Osteoblast (primary cell): Measurements from ENCODE around the gene WNK2. TPM values are rescaled to one million over a fixed set of nuclear protein-coding genes. Genes with fewer than 3 reads are reported as not detected.
A peak's percentile ranks its signal among the peaks of the same experiment; 100 is the strongest.

Source experiments
- DNase-seq: peaks from one replicate; pipeline ENCODE4 v3.0.0; 2011; ENCODE audit warnings: low spot score, mixed read lengths; ENCODE audit not compliant: insufficient read length; ENCODE audit errors: missing footprints
- H2AFZ ChIP-seq: 2 replicates; pipeline ENCODE4 v1.6.0; 2011; ENCODE audit warnings: mild to moderate bottlenecking, low read length
- H3K27ac ChIP-seq: 2 replicates; pipeline ENCODE4 v1.5.1; 2011; ENCODE audit warnings: mild to moderate bottlenecking, low read depth, low read length, moderate library complexity
- H3K27me3 ChIP-seq: 2 replicates; pipeline ENCODE4 v1.6.0; 2012; ENCODE audit warnings: mild to moderate bottlenecking, control low read depth, inconsistent platforms, low read length, moderate library complexity; ENCODE audit not compliant: insufficient read depth
- H3K36me3 ChIP-seq: 2 replicates; pipeline ENCODE4 v1.5.1; 2011; ENCODE audit warnings: mild to moderate bottlenecking, low read length, control low read depth, moderate library complexity; ENCODE audit not compliant: insufficient read depth
- H3K4me1 ChIP-seq: 2 replicates; pipeline ENCODE4 v1.5.1; 2011; ENCODE audit warnings: mild to moderate bottlenecking, low read length, control low read depth, moderate library complexity; ENCODE audit not compliant: insufficient read depth
- H3K4me2 ChIP-seq: 2 replicates; pipeline ENCODE4 v1.6.0; 2011; ENCODE audit warnings: mild to moderate bottlenecking, low read length; ENCODE audit not compliant: insufficient read depth
- H3K4me3 ChIP-seq: fragments of 200-600 bp; sonication (generic); 3 replicates; pipeline ENCODE4 v1.5.1; 2012; ENCODE audit warnings: mild to moderate bottlenecking, low read length, inconsistent platforms; ENCODE audit not compliant: insufficient read depth
- H3K79me2 ChIP-seq: 2 replicates; pipeline ENCODE4 v1.6.0; 2012; ENCODE audit warnings: mild to moderate bottlenecking, low read length, control low read depth, inconsistent platforms; ENCODE audit not compliant: insufficient read depth
- H3K9me3 ChIP-seq: 2 replicates; pipeline ENCODE4 v1.5.1; 2011; ENCODE audit warnings: low read depth, low read length, control low read depth
- H4K20me1 ChIP-seq: 2 replicates; pipeline ENCODE4 v1.6.0; 2012; ENCODE audit warnings: mild to moderate bottlenecking, low read length, control low read depth; ENCODE audit not compliant: insufficient read depth
- total RNA-seq: library from RNA; depleted of rRNA; stranded (reverse); fragments of >200 nt; gene quantifications from 2 replicates; pipeline ENCODE4 v1.2.3, GENCODE V29; 2012
- TF ChIP-seq, protein P1 (sequence below): IDR thresholded peaks from 2 replicates; pipeline ENCODE4 v1.5.1; 2011; ENCODE audit warnings: mild to moderate bottlenecking, low read depth, low read length, moderate library complexity; ENCODE audit errors: extremely low read depth

The WNK2 gene
- total RNA-seq, 1 donor: not detected

GRCh38 chr9:93167838-93168237 is 16.1 kb upstream of the WNK2 start:
- no peak overlapping the region for H3K27ac ChIP-seq
- H3K27me3 ChIP-seq: peaks cover 2% of the 10 kb centered on the region
- no peaks in the 10 kb centered on the region for H4K20me1 ChIP-seq
- no peak overlapping the region for H3K4me3 ChIP-seq
- H3K36me3 ChIP-seq: no peaks in the 10 kb centered on the region
- H3K9me3 ChIP-seq: no peaks in the 10 kb centered on the region
- no peak overlapping the region for H2AFZ ChIP-seq
- H3K4me1 ChIP-seq: no peaks in the 10 kb centered on the region
- DNase-seq: peak; percentile 46
- no peaks in the 10 kb centered on the region for H3K79me2 ChIP-seq
- TF ChIP-seq, protein P1, sequence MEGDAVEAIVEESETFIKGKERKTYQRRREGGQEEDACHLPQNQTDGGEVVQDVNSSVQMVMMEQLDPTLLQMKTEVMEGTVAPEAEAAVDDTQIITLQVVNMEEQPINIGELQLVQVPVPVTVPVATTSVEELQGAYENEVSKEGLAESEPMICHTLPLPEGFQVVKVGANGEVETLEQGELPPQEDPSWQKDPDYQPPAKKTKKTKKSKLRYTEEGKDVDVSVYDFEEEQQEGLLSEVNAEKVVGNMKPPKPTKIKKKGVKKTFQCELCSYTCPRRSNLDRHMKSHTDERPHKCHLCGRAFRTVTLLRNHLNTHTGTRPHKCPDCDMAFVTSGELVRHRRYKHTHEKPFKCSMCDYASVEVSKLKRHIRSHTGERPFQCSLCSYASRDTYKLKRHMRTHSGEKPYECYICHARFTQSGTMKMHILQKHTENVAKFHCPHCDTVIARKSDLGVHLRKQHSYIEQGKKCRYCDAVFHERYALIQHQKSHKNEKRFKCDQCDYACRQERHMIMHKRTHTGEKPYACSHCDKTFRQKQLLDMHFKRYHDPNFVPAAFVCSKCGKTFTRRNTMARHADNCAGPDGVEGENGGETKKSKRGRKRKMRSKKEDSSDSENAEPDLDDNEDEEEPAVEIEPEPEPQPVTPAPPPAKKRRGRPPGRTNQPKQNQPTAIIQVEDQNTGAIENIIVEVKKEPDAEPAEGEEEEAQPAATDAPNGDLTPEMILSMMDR: no peak
- no peak overlapping the region for H3K4me2 ChIP-seq

GRCh38 chr9:93168581-93168980 is 15.4 kb upstream of the WNK2 start:
- no peaks in the 10 kb centered on the region for H3K9me3 ChIP-seq
- H3K36me3 ChIP-seq: no peaks in the 10 kb centered on the region
- peak; percentile 19 for DNase-seq
- TF ChIP-seq, protein P1: no peak
- H3K4me3 ChIP-seq: no peak overlapping the region
- H4K20me1 ChIP-seq: no peaks in the 10 kb centered on the region
- H3K27ac ChIP-seq: no peak overlapping the region
- H2AFZ ChIP-seq: no peak overlapping the region
- no peak overlapping the region for H3K4me2 ChIP-seq
- peaks cover 2% of the 10 kb centered on the region for H3K27me3 ChIP-seq
- H3K79me2 ChIP-seq: no peaks in the 10 kb centered on the region
- H3K4me1 ChIP-seq: no peaks in the 10 kb centered on the region

DNA sequence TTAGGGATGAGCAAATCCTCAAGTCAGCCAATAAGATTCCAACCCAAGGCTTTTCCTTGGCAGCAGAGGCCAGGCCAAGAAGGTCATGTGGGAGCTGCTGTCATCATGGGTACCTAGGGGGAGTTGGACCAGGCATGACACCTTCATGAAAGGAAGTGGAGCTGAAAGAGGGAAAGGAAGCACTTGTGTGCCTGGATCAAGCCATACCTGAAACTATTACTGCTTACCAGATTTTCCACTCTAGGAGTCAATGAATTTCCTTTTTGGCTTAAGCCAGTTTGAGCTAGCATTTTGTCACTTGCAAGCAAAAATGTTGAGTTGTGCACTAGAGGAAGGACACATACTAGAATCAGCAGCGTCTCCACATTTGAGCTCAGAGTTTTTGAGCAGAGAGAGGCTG is 14.5 kb upstream of the WNK2 start:
- Histone ChIP-seq H3K4me1 (no peaks in the 10 kb centered on the region), H3K27me3 (peaks cover 2% of the 10 kb centered on the region), H3K36me3 (no peaks in the 10 kb centered on the region), H3K4me3 (no peak overlapping the region), H2AFZ (no peak overlapping the region), H3K4me2 (no peak overlapping the region), H3K27ac (no peak overlapping the region), H4K20me1 (no peaks in the 10 kb centered on the region), H3K79me2 (no peaks in the 10 kb centered on the region), H3K9me3 (no peaks in the 10 kb centered on the region)
- TF ChIP-seq, protein P1: no peak
- peak; percentile 30 for DNase-seq

DNA sequence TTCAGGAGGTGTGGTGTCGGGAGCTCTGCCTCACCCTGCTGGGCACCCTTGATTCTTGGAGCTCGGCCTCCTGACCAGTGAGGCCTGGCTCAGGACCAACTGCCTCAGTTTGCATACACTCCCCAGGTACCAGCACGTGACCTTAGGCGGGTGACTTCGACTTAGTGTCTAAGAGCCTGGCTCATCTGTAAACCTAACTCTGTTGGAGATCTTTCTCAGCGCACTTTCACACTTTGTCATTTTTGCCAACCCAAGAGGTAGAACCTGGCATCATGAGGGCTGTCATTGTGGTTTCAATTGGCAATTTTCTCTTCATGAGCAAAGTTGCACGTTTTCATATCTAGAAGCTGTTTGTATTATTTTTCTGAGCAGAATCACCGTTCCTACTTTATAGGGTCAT is 13.4 kb upstream of the WNK2 start:
- Histone ChIP-seq H3K9me3 (no peaks in the 10 kb centered on the region), H2AFZ (no peak overlapping the region), H3K4me3 (no peak overlapping the region), H3K36me3 (no peaks in the 10 kb centered on the region), H3K4me1 (no peaks in the 10 kb centered on the region), H4K20me1 (no peaks in the 10 kb centered on the region), H3K27ac (no peak overlapping the region), H3K79me2 (no peaks in the 10 kb centered on the region), H3K27me3 (peaks cover 2% of the 10 kb centered on the region), H3K4me2 (no peak overlapping the region)
- no peak for DNase-seq
- TF ChIP-seq, protein P1: no peak
